Measurements from ENCODE around the gene ELK4. TPM values are rescaled to one million over a fixed set of nuclear protein-coding genes. Genes with fewer than 3 reads are reported as not detected.

Gene ELK4
- total and polyA plus RNA-seq, 2 of the 4 experiments (the other 2 are of a cell fraction), result 4.6 to 11.3 TPM

DNA sequence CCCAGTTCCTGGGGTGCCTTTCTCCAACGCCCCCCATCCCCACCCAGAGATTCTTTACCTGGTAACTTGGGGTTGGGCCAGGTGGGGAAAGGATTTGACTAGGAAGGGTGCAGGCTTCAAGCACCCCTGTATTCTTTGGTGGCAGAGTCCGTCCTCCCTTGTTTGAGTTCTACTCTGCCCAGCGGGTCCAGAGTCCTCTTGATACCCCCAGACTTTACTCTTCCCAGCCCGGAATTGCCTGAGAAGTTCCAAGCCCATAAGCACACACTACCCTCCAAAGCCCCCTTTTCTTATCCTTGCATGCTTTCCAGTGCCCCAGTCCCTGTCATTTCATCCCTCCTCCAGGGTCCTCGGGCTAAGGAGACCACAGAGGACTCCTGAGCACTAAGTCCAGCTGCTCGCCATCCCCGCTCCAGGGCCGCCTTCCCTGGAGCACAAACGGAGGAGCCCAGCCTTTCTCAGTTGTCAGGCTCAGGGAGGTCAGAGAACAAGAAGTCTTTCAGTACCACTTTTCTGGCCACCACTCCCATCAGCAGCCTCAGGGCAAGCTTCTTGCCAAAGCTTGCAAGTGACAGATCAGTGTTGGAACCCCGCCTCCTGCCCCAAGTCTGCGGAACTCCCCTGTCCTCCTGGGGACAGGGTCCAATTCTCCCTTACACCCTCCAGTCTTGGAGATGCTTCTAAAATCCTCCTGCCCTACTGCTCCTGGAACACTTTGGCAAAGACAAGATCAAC lies 36.3 kb upstream of the ELK4 start:
- Histone ChIP-seq H2BK120ac (ENCODE audit: low read depth, low read length) (no peak overlapping the region), H3K27ac (ENCODE audit: insufficient read depth, low read length) (no peak overlapping the region), H2AFZ (replicated peaks; ENCODE audit: low read length, poor library complexity) (no peak overlapping the region), H3K4ac (ENCODE audit: low read depth, low read length) (no peak overlapping the region), H3K4me3 (ENCODE audit: insufficient read depth, low read depth, low read length) (no peak overlapping the region), H3K36me3 (ENCODE audit: control insufficient read depth, insufficient read depth, low read length) (no peaks in the 10 kb centered on the region), H2BK15ac (ENCODE audit: low read depth, low read length) (no peak overlapping the region), H2BK20ac (ENCODE audit: low read depth, low read length) (no peak overlapping the region), H3K4me2 (ENCODE audit: low read depth, low read length) (no peak overlapping the region), H3K9me1 (ENCODE audit: insufficient read depth, low read length) (no peaks in the 10 kb centered on the region; the same call in 1 of the 2 replicates), H3K79me1 (ENCODE audit: low read depth in 1 of 2, low read length in 2 of 2) (peaks cover 2 to 3% of the 10 kb centered on the region in 2 experiments; a peak in 1 of 4 replicates), H4K8ac (ENCODE audit: low read depth in 2 of 2, low read length in 2 of 2) (no peak overlapping the region), H3K23ac (ENCODE audit: low read depth, low read length) (no peak overlapping the region), H3K9me3 (ENCODE audit: control insufficient read depth, insufficient read depth, low read length) (no peaks in the 10 kb centered on the region), H3K27me3 (ENCODE audit: control insufficient read depth, insufficient read depth, low read length) (no peaks in the 10 kb centered on the region), H3K56ac (ENCODE audit: extremely low read depth, insufficient read depth, low read length) (no peak overlapping the region), H3K4me1 (ENCODE audit: control insufficient read depth, insufficient read depth, low read length) (peaks cover 10% of the 10 kb centered on the region), H4K20me1 (ENCODE audit: insufficient read depth, low read length) (no peaks in the 10 kb centered on the region), H3K14ac (replicated peaks; ENCODE audit: low read depth, low read length) (no peak overlapping the region), H2AK9ac (replicated peaks; ENCODE audit: low read depth, low read length, poor library complexity) (no peak overlapping the region), H3K18ac (ENCODE audit: low read depth, low read length) (no peak overlapping the region), H4K5ac (ENCODE audit: low read depth, low read length) (no peak overlapping the region), H3K9ac (ENCODE audit: low read depth, low read length) (no peak overlapping the region), H2AK5ac (ENCODE audit: low read depth, low read length) (no peak overlapping the region), H2BK5ac (ENCODE audit: low read depth, low read length, poor library complexity, severe bottlenecking) (no peak overlapping the region), H4K91ac (ENCODE audit: insufficient read depth, low read depth, low read length) (no peak overlapping the region)
- ChIA-PET CTCF (interaction anchor here (1.2 to 2.2 kb wide), 2 partner anchors 10 to 76 kb away, joined by 5 to 9 read pairs; no protein-coding TSS in a partner anchor), POLR2A (ENCODE audit: unreplicated experiment) (no interaction called here)
- TF ChIP-seq MAFK (IDR thresholded peaks at IDR 0.05; ENCODE audit: low read depth, low read length), result no peak
- TF ChIP-seq SMC3 (IDR thresholded peaks at IDR 0.05; ENCODE audit: low read depth, low read length), result no peak
- TF ChIP-seq MAZ (IDR thresholded peaks at IDR 0.05; ENCODE audit: borderline replicate concordance, low read depth, low read length), result no peak
- TF ChIP-seq CEBPB (IDR thresholded peaks at IDR 0.05; ENCODE audit: low read depth, low read length), result no peak
- in situ Hi-C loops (cut with MboI; ENCODE audit: low sequenced_read_pairs), result loop anchor here (5.0 to 25.0 kb wide), 3 partner anchors 39 to 444 kb away; partner anchors contain the start of gene AVPR1B
- intact Hi-C loops (cut with micrococcal nuclease), result no loop called here
- DNase-seq (no peak), ATAC-seq (ENCODE audit: low read depth) (no peak)
- WGBS, 2 experiments (ENCODE audit: extremely low coverage in 2 of 2, insufficient read length in 1 of 2), result 100% methylated on average over 1 of the region's 11 CpGs; no CpG with 5 or more reads in 1 of the 2 experiments
- dilution Hi-C loops (cut with HindIII; ENCODE audit: low sequenced_read_pairs, unreplicated experiment), result no loop called here
- no TSS peak for BruUV-seq (replicated peaks)
